Stimulated activated CD8-positive, alpha-beta memory T cell treated with anti-CD3 and anti-CD28 coated beads, Interleukin-2, amount 100 ng/mL, for 1 hour (primary cell): ENCODE data around the gene LAMB3.

Experiments
- DNase-seq, 2 donors: peaks; one replicate each; pipeline ENCODE4 v3.0.0-alpha.2; 2020; ENCODE audit warnings: low read depth in 2 of 2

The LAMB3 gene

DNA sequence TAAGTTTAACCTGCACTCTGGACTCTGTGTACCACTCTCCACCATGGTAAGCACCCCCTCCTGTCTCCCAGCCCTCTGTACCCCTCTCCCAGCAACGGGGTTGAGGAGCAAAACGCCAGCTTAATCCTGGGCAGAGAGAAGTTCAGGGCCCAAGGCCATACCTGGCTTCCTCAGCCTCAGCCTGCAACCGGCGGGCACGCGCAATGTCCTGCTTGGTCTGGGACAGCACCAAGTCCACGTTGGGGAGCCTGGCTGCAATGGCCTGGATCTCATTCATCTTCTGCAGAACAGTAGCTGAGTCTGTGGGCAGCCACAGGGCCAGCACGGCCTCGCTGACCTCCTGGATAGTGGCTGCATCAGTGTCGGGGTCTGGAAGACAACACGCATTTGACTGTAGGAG, 33.9 kb downstream of the LAMB3 start:
- DNase-seq = no peak

DNA sequence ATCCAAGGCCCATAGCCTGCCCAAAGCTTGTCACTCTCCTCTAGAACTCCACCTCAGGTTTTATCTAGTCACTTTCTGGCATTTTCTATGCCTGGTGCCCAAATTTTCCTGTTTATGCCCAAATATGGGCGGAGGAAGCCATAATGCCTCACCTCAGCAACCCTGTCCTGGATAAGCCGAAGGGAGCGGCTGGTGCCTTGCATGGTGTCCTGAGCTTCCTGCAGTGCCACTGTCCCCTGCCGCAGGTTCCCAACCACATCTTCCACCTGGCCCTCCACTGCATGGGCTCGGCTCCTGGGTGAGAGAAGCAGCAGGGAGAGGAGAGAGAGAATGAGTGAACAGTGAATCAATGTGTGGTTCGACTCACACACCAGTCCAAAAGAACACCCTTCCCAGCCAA, 34.5 kb downstream of the LAMB3 start:
- DNase-seq = no peak

DNA sequence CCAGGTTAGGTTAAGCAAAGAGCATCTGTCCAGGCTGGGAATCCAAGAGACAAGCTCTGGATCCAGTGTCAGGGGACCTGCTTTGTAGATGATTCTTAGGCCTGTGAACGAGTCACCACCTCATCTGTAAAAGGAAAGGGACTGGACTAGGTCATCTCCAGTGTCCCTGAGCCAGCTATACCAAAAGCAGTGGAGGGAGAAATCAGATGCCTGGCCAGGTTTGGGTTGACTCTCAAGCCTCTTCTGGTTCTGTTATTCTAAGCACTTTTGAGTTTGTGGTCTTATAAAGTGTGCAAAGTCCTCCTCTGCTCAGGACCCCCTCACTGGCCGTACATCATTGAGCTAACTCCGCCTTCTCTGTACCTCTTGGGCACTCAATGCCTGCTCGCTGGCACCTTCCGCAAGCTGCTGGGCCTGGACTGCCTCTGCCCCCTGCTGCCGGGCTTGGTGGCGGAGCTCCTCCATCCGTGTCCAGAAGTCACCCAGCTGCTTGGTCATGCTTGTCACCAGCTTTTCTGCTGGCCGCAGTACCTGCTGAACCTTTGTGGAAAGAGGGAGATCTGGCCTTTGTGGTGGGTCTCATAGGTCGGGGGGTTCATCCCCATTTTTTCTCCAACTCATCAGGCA, 35.1 kb downstream of the LAMB3 start:
- DNase-seq = no peak

DNA sequence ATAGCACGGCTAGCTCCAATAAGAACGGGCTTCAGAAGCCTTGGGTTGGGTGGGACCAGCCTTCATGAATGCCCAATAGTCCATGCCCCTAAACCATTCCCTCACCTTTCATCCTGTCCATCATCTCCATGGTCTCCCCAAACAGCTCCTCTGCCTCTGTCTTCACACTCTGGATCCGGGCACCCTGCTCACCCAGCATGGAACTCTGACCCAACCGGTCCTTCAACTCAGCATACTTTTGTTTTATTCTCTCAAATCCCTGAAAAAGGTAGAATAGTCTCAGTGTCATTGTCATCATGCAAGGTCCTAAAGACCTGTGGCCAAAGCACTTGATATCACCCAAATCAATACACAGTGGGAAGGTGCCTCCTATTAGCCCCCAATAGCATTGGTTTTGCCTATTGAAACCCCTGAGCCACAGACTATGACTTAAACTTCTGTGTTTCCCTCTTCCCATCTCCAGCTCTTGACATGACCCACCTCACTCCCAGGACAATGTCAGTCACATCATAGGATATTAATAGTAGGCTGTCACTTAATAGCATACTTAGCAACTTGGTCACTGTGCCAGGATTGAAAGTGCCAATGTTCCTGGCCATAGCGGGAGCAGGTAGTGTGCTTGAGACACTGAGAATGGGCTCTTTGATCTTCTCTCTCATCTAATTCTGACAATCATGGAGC, 35.7 kb downstream of the LAMB3 start:
- DNase-seq = no peak

DNA sequence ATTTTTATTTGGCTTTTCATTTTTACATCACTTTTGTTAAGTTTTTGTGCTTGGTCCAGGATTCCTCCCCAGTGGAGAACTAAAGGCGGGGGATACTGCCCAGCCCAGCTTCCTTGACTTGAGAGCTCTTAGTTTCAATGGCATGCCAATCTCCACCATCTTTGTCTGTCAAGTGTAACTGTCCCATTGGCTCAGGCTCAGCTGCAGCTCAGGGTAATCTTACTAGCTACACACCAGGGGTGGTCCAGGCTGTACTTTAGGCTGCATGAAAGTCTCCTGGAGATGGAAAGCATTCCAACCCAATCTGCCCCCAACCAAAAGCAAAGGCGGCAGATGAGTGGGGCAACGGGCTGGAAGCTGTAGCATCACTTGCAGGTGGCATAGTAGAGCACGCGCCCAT, 37.3 kb downstream of the LAMB3 start:
- no peak for DNase-seq

DNA sequence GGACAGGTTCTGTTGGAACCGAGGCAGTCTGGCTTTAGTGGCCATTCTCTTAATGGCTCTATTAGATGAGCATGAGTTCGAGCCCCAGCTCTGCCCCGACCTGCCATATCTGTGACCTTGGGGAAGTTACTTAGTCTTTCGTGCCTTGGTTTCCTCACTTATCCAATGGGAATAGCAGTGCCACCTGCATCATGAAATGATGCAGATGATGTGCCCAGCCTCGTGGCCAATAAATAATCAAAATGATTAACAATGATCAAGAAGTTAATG, 38.1 kb downstream of the LAMB3 start:
- DNase-seq = no peak

DNA sequence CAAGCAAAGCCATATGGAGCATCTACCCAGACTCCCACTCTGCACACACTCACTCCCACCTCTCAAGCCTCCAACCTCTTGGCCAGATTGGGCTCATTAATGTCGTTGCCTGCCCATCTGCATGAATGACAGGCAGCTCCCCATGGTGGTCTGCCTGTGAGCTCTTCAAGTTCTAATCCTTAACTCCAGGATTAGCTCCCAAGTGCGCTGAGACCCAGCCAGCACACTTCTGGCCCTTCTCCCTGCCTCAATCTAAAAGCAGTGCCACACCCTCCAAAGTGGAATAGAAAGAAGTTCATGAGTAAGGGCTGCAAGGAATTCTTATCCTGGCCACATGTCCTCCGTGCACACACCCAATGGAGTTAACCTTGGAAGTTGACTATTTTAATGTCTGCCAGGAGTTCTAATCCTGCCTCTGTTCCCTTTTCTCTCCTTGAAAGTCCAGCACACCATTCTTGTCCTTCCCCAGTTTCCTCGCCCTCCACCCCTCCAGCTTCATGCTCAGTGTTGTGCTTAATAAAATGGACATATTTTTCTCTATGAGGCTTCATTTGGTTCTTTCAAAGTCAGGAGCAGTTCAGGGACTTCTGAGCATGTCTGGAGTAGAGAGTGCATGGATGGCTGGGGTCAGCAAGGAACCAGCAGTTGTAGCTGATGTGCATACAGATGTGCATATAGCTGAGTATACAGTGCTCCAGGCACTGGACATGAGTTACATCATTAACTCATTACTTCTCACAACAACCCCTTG, 38.6 kb downstream of the LAMB3 start:
- no peak for DNase-seq

DNA sequence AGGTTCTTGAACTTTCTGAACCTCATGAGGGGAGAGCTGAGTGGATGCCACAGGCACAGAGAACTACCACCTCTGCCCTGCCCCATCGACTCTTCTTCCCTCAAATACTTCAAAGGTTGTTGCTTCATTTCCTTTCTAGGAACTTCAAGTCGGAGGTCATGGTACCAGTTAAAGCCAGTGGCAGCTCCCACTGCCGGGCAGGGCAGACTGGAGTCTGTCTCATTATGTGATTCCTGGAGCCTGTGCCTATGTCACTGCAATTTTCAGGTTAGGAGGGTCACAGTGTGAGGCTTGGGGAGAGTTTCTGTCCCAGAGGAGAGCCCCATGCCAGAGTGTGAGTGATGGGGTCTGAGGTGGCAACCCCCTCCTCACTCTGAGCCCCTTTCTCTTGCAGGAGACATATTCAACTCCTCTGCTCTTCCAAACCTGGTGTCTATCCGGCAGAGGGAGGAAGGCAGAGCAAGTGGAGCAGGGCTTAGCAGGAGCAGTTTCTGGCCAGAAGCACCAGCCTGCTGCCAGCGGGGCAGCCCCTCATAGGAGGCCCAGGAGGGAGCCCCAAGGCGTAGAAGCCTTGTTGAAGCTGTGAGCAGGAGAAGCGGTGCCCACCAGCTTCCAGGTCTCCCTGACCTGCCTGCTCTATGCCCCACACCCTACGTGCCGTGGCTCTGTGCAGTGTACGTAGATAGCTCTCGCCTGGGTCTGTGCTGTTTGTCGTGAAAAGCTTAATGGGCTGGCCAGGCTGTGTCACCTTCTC, 39.4 kb downstream of the LAMB3 start:
- no peak for DNase-seq

DNA sequence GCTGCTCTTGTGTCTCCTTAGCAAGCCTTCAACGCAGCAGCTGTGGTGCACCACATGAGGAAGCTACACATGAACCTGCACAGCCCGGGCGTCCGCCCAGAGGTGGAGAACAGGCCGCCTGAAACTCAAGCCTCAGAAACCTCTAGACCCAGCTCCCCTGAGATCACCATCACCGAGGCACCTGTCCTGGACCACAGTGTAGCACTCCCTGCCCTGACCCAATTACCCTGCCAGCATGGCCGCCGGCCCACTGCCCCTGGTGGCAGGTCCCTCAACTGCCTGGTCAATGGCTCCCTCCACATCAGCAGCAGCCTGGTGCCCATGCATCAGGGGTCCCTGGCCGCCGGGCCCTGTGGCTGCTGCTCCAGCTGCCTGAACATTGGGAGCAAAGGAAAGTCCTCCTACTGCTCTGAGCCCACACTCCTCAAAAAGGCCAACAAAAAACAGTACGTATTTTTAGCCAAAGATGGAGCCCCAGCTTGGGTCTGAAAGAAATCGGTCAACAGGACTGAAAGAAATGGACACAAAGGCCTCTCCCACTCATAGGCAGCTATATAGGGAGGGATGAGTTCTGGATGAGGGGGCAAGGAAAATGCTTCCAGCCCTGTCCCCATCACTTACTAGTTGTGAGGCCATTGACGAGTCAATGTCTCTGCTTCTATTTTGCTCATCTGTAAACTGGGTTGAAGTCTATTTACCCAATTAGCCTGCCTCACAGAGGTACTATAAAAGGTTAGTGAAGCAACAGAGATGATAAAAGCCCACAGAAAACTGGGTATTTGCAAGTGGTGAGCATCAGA, 40.3 kb downstream of the LAMB3 start:
- DNase-seq = no peak

DNA sequence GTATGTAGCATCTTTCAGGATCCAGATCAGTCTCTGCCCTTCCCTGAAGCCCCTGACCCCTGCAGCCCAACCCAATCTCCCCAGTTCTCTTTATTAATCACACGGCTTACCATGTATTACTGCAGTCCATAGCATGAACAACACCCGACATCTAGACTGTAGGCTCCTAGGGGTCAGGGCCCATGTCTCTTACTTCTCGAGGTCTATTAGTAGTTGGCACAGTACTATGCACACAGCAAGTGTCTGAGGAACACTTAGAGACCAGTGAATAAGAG, 41.7 kb downstream of the LAMB3 start:
- no peak for DNase-seq

DNA sequence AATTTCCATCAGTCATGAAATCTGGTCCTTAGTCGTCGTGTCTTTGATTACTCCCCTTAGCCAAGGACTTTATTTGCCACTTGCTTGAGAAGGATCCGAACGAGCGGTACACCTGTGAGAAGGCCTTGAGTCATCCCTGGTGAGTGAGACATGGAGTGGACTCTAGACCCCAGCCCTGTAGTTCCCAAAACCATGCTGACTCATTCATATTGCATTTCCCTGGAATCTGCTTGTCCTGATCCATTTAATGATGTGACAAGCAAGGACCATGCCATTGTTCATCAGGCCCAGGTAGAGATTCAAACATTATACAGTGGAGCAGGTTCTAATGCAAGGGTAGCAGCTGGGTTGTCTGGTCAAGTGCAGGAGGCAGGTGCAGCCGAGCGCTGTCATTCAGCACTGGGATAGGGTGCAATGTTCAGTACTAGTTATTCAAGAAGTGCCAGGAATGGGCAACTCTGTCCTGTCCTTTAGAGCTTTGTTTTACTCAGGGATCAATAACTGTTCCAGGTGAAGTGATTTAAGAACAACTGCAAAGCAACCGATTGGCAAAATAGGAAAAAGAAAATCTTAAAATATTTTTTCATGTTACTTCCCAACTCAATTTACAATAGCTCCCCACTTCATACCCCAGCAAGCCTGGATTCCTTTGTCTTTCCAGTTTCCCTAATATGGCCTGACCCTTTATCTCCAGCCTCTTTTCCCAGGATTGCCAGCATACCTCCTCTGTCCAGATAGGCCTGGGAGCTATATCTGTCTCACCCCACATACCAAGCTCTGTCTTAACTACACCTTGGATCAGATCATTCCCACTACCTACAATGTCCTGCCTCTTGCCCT, 42.2 kb downstream of the LAMB3 start:
- DNase-seq = no peak

DNA sequence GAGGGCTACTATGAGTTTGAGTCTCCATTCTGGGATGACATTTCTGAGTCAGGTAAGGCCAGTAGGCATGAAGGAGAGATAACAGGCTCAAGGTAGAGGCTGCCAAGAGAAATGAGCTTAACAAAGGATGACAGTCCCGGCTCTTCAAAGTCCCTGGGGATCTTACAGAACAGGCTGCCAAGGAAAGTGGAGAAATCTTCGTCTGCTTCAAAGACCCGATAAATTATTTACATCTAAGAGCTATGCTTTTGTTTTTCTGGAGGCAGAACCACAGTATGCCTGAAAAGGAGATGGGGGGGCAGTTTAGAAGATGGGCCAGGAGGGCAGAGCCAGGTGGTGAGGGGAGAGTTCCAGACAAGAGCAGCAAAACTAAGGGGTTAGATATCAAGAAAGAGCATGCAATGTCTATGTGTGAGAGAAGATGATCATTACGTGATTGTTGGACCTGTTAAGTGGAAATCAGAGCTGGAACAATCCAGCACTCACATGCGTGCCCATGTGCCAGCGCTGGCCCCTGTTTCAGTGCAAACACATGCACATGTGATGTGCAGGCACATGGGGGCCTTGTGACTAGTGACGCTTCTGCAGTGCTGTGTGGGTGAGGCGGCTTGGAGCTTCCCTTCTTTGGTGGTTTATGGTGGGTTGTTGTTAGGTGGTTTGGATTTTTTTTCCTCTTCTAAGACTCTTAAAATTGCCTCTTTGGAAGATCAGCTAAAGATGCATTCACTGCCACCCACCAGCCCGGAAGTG, 43.0 kb downstream of the LAMB3 start:
- no peak for DNase-seq

DNA sequence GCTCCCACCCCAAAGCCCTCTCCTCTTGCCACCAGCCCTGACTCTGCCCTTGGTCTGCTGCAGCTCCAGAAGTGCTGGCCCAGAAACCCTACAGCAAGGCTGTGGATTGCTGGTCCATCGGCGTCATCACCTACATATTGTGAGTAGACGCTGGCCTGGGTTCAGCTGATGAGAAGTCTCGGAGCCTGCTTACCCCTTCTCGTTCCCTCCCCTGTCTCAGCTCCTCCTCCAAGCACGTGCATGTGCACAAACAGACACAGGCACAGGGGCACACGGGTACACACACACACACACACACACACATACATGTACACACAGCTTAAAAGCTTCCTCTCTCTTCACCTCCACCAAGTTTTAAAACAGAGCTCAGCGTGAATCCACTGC, 44.4 kb downstream of the LAMB3 start:
- no peak for DNase-seq

DNA sequence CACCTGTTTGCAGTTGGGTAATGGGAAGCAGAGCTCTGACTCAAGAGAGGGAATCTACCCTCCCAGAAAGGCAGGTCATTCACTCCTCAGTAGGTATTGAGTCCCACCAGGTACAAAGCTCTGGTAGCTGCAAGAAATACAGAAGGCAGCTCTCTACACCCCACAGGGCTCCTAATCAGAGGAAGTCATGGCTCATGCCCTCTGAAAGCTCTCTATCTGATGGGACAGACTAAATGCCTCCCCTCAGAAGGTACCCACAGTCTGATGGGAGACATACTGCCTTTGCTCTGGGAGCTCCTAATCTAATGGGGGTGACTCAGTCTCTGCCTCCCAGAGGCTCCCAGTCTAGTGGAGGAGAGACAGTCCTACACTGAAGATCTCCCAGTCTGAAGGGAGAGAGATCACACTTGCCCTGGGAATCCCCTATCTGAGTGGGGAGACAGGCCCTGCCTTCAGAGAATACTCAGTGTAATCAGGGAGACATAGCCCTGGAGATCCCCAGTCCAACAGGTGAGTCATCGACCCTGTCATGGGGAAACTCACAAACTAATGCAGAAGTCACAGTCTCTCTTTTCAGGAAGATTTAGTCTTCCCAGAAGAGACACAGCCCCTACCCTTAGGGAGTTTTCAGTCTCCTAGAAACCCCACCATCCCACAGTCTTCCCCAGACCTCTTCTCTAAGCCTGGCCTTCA, 45.0 kb downstream of the LAMB3 start:
- DNase-seq = no peak

DNA sequence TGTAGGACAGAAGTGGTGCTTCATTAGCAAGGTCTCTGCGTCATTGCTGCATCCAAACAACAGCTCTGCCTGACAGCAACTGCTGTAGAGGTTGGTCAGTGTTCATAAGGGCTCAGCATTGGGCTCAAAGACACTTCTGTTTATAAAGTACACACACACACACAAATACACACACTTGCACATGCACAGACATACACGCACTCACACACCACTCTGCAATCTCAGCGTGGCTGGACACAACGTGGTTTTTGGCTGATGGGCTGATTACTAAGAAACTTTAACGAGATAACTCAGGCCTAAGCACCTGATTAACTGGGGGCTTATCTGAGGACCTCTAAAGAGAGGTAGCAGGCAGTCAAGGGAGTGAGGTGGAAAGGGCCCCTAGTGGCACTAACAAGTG, 48.3 kb downstream of the LAMB3 start:
- no peak for DNase-seq

DNA sequence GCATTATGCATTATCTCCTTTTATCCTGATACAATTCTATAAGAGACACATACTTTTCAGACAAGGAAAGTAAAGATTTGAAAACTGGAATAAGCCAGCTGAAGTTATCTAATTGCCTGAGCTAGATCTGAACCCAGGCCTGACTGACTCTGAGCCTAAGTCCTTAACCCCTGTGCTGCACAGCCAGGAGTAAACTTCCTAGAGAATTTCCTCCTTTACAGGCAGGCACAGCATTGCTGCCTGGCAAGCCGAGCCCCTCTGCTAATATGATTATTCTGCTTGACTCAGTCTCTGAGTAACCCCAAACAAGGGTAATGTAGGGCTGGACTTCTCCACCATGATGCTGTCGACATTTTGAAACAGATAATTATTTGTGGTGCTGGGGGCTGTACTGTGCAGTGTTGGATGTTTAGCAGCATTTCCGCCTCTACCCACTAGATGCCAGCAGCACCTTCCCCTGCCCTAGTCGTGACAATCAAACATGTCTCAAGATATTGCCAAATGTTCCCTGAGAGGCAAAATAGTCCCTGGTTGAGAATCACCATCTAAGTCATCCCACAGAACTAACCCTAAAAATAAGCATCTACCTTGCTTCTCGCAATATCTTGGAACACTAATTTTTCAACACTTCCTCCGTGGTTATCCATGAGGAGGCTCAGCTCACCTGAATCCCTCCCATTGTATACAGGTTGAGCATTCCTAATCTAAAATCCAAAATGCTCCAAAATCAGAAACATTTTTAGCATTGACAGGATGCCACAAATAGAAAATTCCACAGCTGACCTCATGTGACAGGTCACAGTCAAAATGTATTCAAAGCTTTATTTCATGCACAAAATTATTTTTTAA, 50.2 kb downstream of the LAMB3 start:
- DNase-seq = no peak

DNA sequence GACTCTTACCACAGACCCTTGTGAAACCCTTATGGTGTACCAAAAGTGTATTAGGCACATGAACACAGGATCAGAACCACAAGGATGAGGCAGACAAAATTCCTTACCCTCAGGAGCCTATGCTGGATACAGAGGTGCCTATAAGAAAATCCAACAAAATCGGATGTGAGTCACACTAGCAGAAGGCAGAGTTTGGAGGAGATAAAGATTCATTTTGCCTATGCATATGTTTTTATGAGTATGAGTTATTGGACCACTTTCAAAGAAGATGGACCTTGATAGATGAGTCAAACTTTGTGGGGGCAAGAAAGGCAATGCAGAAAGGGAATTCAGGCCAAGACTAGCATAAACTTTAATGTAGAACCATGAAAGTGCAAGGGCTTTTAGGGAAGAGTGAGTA, 51.7 kb downstream of the LAMB3 start:
- no peak for DNase-seq

DNA sequence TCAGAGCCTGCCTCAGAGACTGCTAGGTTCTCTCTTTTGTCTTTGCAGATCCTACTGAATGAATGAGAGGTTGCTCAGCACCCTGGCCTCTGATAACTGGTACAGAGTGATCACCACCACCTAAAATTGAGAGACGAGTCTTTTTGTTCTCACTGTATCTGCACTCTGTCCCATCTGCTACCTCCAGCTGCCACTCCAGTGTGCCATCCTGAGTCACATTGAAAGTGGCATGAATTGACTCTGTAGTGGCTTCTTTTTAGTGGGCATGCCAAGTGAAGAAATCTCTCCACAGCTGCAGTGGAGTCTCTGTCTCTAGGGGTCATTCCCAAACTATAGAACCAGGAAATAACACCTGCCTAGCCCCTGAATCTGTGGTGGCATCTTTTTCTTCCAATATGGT, 54.0 kb downstream of the LAMB3 start:
- DNase-seq = no peak

DNA sequence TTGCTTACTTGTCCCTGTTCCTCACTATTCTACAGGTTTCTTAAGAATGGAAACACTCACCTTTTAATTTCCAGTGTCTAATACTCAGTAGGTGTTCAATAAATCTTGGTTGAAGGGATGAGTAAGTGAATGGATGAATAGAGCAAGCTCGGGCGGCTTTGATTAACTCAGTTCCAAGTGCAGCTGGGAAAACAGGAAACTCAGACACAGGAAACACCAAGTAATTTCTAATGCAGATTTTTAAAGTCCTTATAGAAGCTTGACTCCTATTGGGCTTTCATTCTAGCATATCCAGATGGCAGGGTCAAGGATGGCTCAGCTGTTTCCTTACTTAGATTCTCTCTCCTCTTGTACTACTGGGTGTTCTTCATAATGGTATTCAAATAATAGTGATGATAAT, 54.7 kb downstream of the LAMB3 start:
- DNase-seq = no peak
